GM15510 (cell line): ENCODE data around the gene NMB.

Experiments used
- POLR2A ChIP-seq: IDR thresholded peaks from 3 replicates; pipeline ENCODE4 v1.6.1; 2011; ENCODE audit warnings: borderline replicate concordance; ENCODE audit not compliant: insufficient read length; ENCODE audit errors: extremely low read depth

The NMB gene, protein sequence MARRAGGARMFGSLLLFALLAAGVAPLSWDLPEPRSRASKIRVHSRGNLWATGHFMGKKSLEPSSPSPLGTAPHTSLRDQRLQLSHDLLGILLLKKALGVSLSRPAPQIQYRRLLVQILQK

GRCh38 chr15:84658080-84658787 lies at the start of gene NMB:
Gene NMB (minus strand): TSS chr15:84658199. CDS start chr15:84658152, 47 bp downstream.
- TF ChIP-seq POLR2A, result peak; percentile 39

- no peak for TF ChIP-seq POLR2A
These were observed 45.8 kb upstream of the NMB start for GRCh38 chr15:84703808-84704207.

DNA sequence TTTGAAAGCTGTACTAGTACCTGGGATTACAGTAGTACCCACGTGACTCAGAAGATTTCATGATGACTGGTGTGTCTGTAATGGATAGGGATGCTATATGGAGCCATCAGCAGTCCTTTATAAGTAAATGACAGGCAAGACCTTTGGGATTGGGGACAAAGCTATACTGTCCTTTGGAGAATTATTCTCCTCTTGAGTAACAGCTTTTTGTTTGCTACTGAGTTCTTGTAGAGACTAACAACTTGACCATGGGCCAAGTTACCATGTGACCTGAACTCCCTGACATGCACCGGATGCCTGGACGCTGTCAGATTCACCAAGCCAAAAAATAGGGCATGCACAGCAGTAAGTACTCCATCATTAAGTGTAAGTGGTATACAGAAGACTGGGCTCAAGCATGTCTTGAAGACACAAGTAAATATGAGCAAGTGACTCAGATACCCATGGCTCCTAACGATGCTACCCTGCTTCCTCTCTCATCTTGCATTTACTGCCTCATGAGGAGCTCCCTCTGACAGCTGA lies 45.0 kb upstream of the NMB start:
- no peak for TF ChIP-seq POLR2A

DNA sequence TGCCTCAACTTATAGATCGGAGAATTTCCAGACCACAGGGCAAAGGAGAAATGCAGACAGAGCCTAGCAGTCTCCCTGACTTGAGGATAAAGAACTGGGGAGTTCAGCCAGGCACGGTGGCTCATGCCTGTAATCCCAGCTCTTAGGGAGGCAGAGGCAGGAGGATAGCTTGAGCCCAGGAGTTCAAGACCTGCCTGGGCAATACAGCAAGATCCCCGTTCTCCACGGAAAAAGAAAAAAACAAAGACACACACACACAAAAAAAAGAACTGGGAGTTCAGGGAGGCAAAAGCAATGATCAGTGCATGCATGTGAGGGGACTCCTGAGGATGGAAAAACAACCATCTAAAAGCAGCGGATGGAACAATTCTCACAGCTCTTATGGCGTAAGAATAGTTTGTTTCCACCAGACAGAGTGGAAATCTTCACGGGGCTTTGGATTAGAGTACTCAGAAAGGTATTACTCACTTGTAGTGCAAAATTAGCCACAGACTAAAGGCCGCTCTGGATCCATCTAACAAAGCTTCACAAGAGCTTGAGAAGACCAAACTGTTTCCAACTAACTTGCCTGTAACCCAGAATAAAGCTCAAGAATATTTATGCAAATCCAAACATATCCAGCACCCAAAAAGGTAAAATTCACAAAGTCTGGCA lies 41.7 kb upstream of the NMB start:
- no peak for TF ChIP-seq POLR2A

DNA sequence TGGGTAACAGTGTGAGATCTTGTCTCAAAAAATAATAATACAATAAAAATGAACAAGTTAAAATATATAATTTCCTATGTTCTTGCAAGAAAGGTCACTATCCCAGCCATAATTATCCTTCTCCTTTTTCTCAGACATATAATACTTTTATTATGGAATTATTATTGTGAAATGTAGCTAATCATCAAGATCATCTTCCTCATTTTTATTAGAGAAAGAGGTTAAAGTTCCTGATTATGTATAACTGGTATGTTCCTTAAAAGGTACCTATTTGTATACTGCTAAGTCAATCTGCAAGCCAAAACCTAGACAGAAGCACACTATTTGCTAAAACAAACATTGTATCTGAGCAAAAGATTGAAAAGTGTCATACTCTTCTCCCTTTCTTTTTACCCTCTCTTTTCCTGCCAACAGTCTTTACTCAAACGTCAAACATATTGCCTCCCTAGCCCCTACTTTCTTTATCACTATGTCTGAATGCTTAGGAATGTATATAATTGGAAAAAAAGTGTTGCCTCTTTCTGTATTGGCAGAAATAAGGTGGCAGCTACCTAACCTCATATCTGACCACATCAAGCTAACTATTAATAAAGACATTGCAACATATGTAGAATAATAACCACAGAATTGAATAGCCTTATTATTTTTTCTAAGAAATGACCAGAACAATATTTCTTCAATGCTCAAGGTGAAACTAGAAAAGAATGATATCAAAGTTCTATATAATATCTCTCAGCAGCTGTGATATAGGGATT lies 39.4 kb upstream of the NMB start:
- no peak for TF ChIP-seq POLR2A

DNA sequence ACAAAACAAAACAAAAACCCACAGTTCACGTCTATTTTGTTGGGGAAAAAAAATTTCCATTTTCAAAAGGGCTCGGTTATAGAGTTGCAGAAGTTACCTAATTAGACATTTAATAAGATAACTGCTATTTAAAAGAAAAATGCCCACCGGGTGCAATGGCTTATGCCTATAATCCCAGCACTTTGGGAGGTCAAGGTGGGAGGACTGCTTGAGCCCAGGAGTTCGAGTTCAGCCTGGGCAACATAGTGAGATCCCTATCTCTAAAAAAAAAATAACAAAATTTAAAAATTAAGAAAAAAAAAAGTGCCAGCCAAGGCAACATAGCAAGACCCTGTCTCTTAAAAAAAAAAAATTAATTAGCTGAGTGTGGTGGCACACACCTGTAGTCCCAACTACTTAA lies 38.8 kb upstream of the NMB start:
- TF ChIP-seq POLR2A, result no peak

DNA sequence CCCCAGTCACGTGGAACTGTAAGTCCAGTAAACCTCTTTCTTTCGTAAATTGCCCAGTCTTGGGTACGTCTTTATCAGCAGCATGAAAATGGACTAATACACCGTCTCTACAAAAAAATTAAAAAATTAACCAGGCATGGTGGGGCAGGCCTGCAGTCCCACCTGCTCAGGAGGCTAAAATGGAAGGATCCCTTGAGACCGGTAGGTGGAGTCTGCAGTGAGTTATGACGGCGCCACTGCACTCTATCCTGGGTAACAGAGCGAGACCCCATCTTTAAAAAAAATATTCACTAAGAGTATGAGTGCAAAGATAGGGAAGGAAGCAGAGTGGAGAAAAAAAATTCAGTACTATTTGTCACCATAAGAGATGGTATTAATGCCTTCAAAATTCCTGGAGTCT lies 32.3 kb upstream of the NMB start:
- TF ChIP-seq POLR2A, result no peak

DNA sequence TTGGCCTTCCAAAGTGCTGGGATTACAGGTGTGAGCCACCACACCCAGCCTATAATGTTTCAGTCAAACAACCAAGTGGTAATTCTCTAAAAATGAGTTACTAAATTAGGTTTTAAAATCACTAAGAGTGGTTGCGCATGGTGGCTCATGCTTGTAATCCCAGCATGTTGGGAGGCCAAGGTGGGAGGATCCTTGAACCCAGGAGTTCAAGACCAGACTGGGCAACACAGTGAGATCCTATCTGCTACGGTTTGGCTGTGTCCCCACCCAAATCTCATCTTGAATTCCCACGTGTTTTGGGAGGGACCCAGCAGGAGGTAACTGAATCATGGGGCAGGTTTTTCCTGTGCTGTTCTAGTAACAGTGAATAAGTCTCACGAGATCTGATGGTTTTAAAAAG lies 31.9 kb upstream of the NMB start:
- no peak for TF ChIP-seq POLR2A

DNA sequence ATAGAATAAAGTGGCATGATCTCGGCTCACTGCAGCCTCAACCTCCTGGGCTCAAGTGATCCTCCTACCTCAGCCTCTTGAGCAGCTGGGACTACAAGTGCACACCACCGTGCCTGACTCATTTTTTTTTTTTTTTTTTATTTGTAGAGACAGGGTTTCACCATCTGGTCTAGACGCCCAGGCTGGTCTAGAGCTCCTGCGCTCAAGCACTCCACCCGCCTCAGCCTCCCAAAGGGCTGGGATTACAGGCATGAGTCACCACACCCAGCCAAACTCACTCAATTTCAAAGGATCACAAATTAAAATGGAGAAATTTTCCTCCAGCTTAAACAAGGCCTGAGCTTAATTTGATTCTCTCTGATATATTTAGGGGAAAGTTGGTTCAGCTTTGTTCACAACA lies 27.3 kb upstream of the NMB start:
- no peak for TF ChIP-seq POLR2A

GRCh38 chr15:84684092-84684491 lies 26.1 kb upstream of the NMB start:
- no peak for TF ChIP-seq POLR2A

DNA sequence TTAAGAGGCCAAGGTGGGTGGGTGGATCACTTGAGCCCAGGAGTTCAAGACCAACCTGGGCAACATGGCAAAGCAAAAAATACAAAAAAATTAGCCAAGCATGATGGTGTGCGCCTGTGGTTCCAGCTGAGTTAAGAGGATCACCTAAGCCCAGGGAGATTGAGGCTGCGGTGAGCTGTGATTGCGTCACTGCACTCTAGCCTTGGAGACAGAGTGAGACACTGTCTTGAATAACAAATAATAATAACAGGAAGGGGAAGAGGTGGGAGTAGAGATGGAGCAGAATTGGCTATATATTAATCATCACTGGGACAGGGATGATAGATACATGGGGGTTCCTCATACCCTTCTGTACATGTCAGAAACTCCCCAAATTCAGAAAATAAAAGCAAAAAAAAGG lies 23.8 kb upstream of the NMB start:
- no peak for TF ChIP-seq POLR2A

DNA sequence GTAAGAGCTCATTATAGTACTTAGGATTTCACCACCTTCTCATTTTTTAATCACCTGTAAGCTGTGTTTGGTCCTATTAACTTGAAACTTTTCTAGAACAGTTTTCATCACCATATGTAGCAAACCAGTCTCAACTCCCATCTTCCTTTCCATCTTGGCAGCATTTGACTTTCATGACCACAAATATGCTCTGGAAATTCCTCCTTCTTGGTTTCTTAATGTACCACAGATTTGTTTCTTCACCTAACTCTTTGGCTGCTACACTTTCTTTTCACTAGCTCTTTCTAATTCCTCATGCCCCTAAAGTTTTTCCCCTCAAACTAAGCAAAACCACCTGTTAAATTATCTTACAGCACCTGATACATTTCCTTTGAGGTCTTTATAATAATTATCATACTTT lies 13.2 kb upstream of the NMB start:
- no peak for TF ChIP-seq POLR2A

GRCh38 chr15:84669726-84670125 lies 11.7 kb upstream of the NMB start:
- TF ChIP-seq POLR2A, result no peak

DNA sequence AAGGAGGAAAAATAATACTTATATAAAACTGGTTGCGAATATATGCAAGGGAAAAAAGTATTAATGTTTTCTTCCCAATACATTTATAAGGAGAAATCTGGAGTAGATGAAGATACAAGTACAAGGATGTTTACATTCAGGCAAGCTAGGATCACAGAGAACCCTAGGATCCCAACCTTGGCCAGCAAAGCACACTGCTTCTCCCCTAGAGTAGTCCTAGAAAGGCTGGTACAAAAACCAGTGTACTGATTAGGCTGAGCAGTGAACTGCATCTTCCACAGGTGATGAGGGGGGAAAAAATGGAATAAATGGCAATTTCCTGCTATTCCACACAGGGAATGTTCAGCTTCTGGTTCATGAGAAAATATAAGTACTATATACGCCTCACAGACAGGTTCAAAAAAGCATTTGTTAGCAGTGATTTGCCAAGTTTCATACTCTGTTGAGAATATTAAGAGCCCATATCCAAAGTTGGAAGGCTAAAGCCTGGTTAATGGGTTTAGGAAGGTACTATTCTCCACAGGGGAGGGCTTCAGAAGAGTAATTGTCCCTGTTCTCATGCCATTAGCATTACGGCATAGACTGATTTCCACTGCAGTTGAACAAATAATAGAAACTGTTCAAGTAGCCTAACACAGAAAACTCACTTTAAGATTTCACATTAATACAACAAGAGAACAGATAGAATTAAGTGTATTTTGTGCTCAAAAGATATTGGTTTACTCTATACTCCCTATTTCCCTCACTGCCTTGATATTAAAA lies 10.4 kb upstream of the NMB start:
- TF ChIP-seq POLR2A, result no peak
